HUES48 (cell line): ENCODE measurements around the gene SPNS1.
"Not testable (repeated sequence)": the region's sequence is repeated elsewhere in the genome, so short reads cannot be mapped to it uniquely, and the experiment has no call there.

Experiments used
- H3K27ac ChIP-seq: one replicate; pipeline ENCODE4 v1.7.0; 2013; ENCODE audit warnings: low read depth, low read length, inconsistent platforms
- H3K27me3 ChIP-seq: 2 replicates; pipeline ENCODE4 v1.6.1; 2013; ENCODE audit warnings: mild to moderate bottlenecking, low read length; ENCODE audit not compliant: control insufficient read depth, insufficient read depth
- H3K36me3 ChIP-seq: 2 replicates; pipeline ENCODE4 v1.6.1; 2013; ENCODE audit warnings: low read length; ENCODE audit not compliant: control insufficient read depth, insufficient read depth
- H3K4me1 ChIP-seq: 2 replicates; pipeline ENCODE4 v1.6.1; 2013; ENCODE audit warnings: mild to moderate bottlenecking, low read length; ENCODE audit not compliant: control insufficient read depth, insufficient read depth
- H3K4me3 ChIP-seq: 2 replicates; pipeline ENCODE4 v1.5.1; 2013; ENCODE audit warnings: mild to moderate bottlenecking, low read depth, low read length
- H3K9ac ChIP-seq: 2 replicates; pipeline ENCODE4 v1.6.1; 2013; ENCODE audit warnings: mild to moderate bottlenecking, low read depth, low read length, moderate library complexity
- H3K9me3 ChIP-seq: 2 replicates; pipeline ENCODE4 v1.6.1; 2013; ENCODE audit warnings: low read length; ENCODE audit not compliant: control insufficient read depth, insufficient read depth

The SPNS1 gene

GRCh38 chr16:28990375-28991040, 15.9 kb downstream of the SPNS1 start:
- Histone ChIP-seq H3K4me3 (no peak overlapping the region), H3K27ac (no peak overlapping the region)

GRCh38 chr16:28991687-28992086, 17.1 kb downstream of the SPNS1 start:
- Histone ChIP-seq H3K4me1 (no peaks in the 10 kb centered on the region), H3K27me3 (no peaks in the 10 kb centered on the region), H3K36me3 (0 out of 2 replicates have a peak, but pooled peaks cover 3% of the 10 kb centered on the region), H3K9ac (no peak overlapping the region), H3K27ac (no peak overlapping the region), H3K4me3 (no peak overlapping the region), H3K9me3 (no peaks in the 10 kb centered on the region)

More at GRCh38 chr16:28990375-28991040, 15.9 kb downstream of the SPNS1 start:
- H3K9me3 ChIP-seq: no peaks in the 10 kb centered on the region
- 0 out of 2 replicates have a peak, but pooled peaks cover 3% of the 10 kb centered on the region for H3K36me3 ChIP-seq
- no peaks in the 10 kb centered on the region for H3K27me3 ChIP-seq
- H3K9ac ChIP-seq: no peak overlapping the region
- no peaks in the 10 kb centered on the region for H3K4me1 ChIP-seq

- no peak overlapping the region for H3K4me3 ChIP-seq
- no peak overlapping the region for H3K27ac ChIP-seq
- no peak overlapping the region for H3K9ac ChIP-seq
- H3K36me3 ChIP-seq: 0 out of 2 replicates have a peak, but pooled peaks cover under 1% of the 10 kb centered on the region
- H3K27me3 ChIP-seq: no peaks in the 10 kb centered on the region
- no peaks in the 10 kb centered on the region for H3K4me1 ChIP-seq
- no peaks in the 10 kb centered on the region for H3K9me3 ChIP-seq
Observed at GRCh38 chr16:28992496-28992895, 17.9 kb downstream of the SPNS1 start.

- no peaks in the 10 kb centered on the region for H3K4me1 ChIP-seq
- H3K4me3 ChIP-seq: no peak overlapping the region
- H3K9me3 ChIP-seq: no peaks in the 10 kb centered on the region
- H3K9ac ChIP-seq: no peak overlapping the region
- H3K36me3 ChIP-seq: no peaks in the 10 kb centered on the region
- no peaks in the 10 kb centered on the region for H3K27me3 ChIP-seq
- H3K27ac ChIP-seq: no peak overlapping the region
Observed at GRCh38 chr16:28998837-28999236, 24.3 kb downstream of the SPNS1 start.

GRCh38 chr16:28999577-28999976, 25.0 kb downstream of the SPNS1 start:
- H3K9ac ChIP-seq: no peak overlapping the region
- H3K27me3 ChIP-seq: no peaks in the 10 kb centered on the region
- no peaks in the 10 kb centered on the region for H3K9me3 ChIP-seq
- H3K4me1 ChIP-seq: no peaks in the 10 kb centered on the region
- no peak overlapping the region for H3K27ac ChIP-seq
- no peak overlapping the region for H3K4me3 ChIP-seq
- no peaks in the 10 kb centered on the region for H3K36me3 ChIP-seq

- Histone ChIP-seq H3K9ac (no peak overlapping the region), H3K4me3 (no peak overlapping the region), H3K9me3 (no peaks in the 10 kb centered on the region), H3K27me3 (no peaks in the 10 kb centered on the region), H3K27ac (no peak overlapping the region), H3K4me1 (no peaks in the 10 kb centered on the region), H3K36me3 (no peaks in the 10 kb centered on the region)
Observed at GRCh38 chr16:29000019-29000418, 25.4 kb downstream of the SPNS1 start.

GRCh38 chr16:29004496-29005139, 30.0 kb downstream of the SPNS1 start:
- H3K36me3 ChIP-seq, H3K27me3 ChIP-seq, H3K9me3 ChIP-seq, H3K9ac ChIP-seq, H3K4me3 ChIP-seq, H3K4me1 ChIP-seq, H3K27ac ChIP-seq: not testable (repeated sequence)

GRCh38 chr16:29007730-29008593, 33.4 kb downstream of the SPNS1 start:
- no peak overlapping the region for H3K9ac ChIP-seq
- no peaks in the 10 kb centered on the region for H3K27me3 ChIP-seq
- no peak overlapping the region for H3K27ac ChIP-seq
- no peaks in the 10 kb centered on the region for H3K4me1 ChIP-seq
- no peaks in the 10 kb centered on the region for H3K9me3 ChIP-seq
- no peaks in the 10 kb centered on the region for H3K36me3 ChIP-seq
- H3K4me3 ChIP-seq: no peak overlapping the region

DNA sequence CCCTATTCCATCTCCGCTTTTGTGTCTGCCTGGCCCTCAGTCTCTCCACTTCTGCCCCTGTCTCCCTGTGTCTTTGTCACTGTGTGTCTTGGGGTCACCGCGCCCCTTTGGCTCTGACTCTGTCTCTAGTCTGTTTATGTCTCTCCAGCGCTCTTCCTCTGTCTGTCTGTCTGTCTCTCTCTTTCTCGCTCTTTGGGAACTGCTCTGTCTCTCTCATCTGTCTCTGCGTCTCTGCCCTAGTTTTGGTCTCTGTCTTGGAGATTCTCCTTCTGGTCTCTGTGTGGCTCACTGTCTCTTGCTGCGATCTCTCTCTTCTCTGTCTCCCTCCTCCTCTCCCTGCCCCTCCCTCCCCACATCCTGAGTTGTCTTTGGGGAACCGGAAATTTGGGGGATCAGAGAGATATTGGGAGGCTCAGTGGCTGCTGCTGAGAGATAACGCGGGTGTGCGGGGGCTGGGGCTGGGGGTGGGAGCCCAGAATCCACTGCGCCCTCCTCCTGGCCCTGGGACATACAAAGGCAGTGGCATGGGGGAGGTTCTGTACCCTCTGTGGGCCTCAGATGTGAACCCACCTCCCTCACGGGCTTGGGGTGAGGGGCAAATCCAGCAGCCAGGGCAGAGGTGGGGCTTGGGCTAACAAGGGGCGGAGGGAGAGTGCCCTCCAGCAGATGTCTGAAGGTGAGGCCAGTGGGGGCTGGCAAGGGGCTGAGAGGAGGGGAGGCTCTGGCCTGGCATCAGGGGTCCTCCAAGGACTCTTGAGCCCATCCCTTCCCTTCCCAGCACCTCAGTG, 34.7 kb downstream of the SPNS1 start:
- H3K27ac ChIP-seq: no peak overlapping the region

GRCh38 chr16:29009838-29010166, 35.2 kb downstream of the SPNS1 start:
- no peaks in the 10 kb centered on the region for H3K9me3 ChIP-seq
- no peaks in the 10 kb centered on the region for H3K27me3 ChIP-seq
- H3K27ac ChIP-seq: no peak overlapping the region
- no peaks in the 10 kb centered on the region for H3K36me3 ChIP-seq
- no peak overlapping the region for H3K4me3 ChIP-seq
- H3K9ac ChIP-seq: no peak overlapping the region
- H3K4me1 ChIP-seq: no peaks in the 10 kb centered on the region

More for the DNA sequence above, 34.7 kb downstream of the SPNS1 start:
- no peaks in the 10 kb centered on the region for H3K9me3 ChIP-seq
- H3K4me1 ChIP-seq: no peaks in the 10 kb centered on the region
- H3K9ac ChIP-seq: no peak overlapping the region
- no peaks in the 10 kb centered on the region for H3K27me3 ChIP-seq
- H3K36me3 ChIP-seq: no peaks in the 10 kb centered on the region
- no peak overlapping the region for H3K4me3 ChIP-seq
